Measurements from ENCODE around the gene CHMP2A. TPM values are rescaled to one million over a fixed set of nuclear protein-coding genes. Genes with fewer than 3 reads are reported as not detected.

Gene CHMP2A
- total RNA-seq, 2 experiments from 2014 or later = 72.7 to 101 TPM

DNA sequence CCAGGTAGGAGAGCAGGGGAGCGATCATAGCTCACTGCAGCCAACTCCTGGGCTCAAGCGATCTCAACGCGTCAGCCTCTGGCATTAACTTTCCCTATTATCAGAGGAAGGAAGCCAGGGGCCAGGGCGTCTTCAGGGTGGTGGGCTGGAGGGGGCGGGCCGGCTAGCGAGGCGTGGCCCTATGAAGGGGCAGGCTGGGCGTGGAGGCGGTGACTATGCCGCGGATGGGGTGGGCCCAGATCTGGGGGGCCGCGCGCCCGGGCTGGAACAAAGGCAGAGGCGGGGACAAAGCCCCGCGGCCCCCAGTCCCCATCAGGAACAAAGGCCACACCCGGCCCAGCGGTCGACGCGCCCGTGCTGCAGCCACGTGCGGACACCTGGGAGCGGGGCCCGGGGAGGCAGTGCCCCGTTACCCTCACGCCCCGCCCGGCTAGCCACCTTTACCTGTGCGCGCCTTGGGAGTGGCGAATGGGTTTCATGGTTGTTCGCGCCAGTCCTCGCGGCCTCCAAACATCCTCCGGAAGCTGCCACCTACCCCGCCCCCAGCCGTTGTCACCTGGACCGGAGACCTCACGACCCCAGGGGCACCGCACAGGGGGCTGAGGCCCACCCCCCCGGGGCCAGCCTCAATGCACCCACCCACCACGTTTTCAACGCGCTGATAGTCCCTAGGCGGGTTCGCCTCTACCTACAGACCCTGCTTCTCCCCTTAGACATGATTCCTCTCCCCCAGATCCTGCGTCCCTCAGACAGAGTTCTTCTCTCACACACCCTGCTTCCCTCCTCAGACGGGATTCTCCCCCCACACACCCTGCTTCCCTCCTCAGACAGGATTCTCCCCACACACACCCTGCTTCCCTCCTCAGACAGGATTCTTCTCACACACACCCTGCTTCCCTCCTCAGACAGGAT is 16.4 kb downstream of the CHMP2A start:
- CTCF ChIA-PET (ENCODE audit: unreplicated experiment) = no interaction called here
- no peaks in the 10 kb centered on the region for H3K36me3 ChIP-seq (ENCODE audit: insufficient read depth, low read length)
- peak overlapping the region; percentile 55; the same call in 1 of the 2 replicates for H2AFZ ChIP-seq (ENCODE audit: low read length)
- peak overlapping the region; percentile 44 for H3K4me2 ChIP-seq (ENCODE audit: low read length)
- POLR2A ChIA-PET = no interaction called here
- no peaks in the 10 kb centered on the region for H4K20me1 ChIP-seq (ENCODE audit: insufficient read depth, low read length)
- no peaks in the 10 kb centered on the region for H3K9me3 ChIP-seq (ENCODE audit: low read length)
- no TSS peak for BruUV-seq (replicated peaks)
- DNase-seq (ENCODE audit: low spot score) = no peak
- no peaks in the 10 kb centered on the region for H3K9me2 ChIP-seq (ENCODE audit: insufficient read depth, low read length)
- H3K79me2 ChIP-seq (ENCODE audit: insufficient read depth, low read depth, low read length) = no peaks in the 10 kb centered on the region
- H3K4me3 ChIP-seq (ENCODE audit: low read depth, low read length, poor library complexity, severe bottlenecking) = peak overlapping the region; percentile 36
- H3K4me1 ChIP-seq (ENCODE audit: insufficient read depth, low read length, poor library complexity, severe bottlenecking) = peaks cover 13% of the 10 kb centered on the region
- intact Hi-C loops (cut with micrococcal nuclease; ENCODE audit: unreplicated experiment) = no loop called here
- no peak for TF ChIP-seq EZH2phosphoT487 (IDR thresholded peaks at IDR 0.05; ENCODE audit: borderline replicate concordance, low read depth, low read length)
- TF ChIP-seq, protein P1, sequence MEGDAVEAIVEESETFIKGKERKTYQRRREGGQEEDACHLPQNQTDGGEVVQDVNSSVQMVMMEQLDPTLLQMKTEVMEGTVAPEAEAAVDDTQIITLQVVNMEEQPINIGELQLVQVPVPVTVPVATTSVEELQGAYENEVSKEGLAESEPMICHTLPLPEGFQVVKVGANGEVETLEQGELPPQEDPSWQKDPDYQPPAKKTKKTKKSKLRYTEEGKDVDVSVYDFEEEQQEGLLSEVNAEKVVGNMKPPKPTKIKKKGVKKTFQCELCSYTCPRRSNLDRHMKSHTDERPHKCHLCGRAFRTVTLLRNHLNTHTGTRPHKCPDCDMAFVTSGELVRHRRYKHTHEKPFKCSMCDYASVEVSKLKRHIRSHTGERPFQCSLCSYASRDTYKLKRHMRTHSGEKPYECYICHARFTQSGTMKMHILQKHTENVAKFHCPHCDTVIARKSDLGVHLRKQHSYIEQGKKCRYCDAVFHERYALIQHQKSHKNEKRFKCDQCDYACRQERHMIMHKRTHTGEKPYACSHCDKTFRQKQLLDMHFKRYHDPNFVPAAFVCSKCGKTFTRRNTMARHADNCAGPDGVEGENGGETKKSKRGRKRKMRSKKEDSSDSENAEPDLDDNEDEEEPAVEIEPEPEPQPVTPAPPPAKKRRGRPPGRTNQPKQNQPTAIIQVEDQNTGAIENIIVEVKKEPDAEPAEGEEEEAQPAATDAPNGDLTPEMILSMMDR (conservative IDR thresholded peaks at IDR 0.05; ENCODE audit: low read length) = no peak
- no peak overlapping the region for H3K27ac ChIP-seq (ENCODE audit: low read depth, low read length, poor library complexity, severe bottlenecking)

DNA sequence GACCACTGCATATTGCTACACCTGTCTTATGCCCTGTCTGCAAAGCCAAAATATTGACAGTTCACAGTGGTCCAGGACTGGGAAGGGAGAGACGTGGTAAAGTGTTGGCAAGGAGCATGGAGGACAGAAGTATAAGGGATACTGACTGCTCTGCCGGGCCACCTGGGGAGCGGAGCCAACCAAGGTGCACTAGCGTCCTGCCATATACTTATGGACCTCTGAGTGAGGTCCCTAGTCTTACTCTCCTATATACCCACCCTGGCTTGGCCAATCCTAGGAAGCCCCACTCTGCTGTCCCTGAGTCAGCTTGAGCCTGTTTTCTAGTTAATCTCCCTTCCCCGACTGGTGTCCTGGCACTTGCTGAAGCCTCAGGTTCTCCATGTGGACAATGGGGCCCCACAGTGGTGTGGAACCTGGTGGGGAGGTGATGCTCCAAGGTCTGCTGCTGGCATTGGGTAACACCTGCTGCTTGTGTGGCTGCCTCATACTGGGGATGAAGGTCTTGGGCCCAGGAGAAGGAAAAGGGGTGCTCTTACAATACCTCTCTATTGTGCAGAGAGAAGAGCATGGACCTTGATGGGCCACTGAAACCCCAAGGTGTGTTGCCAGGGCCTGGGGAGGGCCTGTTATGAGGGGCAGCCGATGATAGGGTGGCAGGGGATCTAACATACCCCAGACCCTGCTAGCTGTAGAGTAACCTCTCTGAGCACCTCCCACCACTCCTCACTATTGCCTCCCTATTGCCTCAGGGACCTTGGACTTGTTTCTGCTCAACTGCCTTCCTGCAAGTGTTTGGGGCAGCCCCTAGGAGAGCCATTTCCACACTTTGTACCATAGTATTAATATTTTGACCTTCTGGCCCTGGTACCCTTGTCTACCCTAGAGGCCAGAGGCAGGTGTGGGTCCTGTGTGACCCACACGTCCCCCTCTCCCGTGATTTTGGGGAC is 17.8 kb downstream of the CHMP2A start:
- Histone ChIP-seq H3K9me3 (ENCODE audit: low read length) (no peaks in the 10 kb centered on the region), H3K36me3 (ENCODE audit: insufficient read depth, low read length) (no peaks in the 10 kb centered on the region), H3K4me1 (ENCODE audit: insufficient read depth, low read length, poor library complexity, severe bottlenecking) (peaks cover 10% of the 10 kb centered on the region), H3K79me2 (ENCODE audit: insufficient read depth, low read depth, low read length) (no peaks in the 10 kb centered on the region), H4K20me1 (ENCODE audit: insufficient read depth, low read length) (no peaks in the 10 kb centered on the region), H3K4me2 (ENCODE audit: low read length) (no peak overlapping the region), H3K27ac (ENCODE audit: low read depth, low read length, poor library complexity, severe bottlenecking) (no peak overlapping the region), H3K9me2 (ENCODE audit: insufficient read depth, low read length) (no peaks in the 10 kb centered on the region), H2AFZ (ENCODE audit: low read length) (no peak overlapping the region; the same call in 1 of the 2 replicates), H3K4me3 (ENCODE audit: low read depth, low read length, poor library complexity, severe bottlenecking) (no peak overlapping the region)
- DNase-seq (ENCODE audit: low spot score) = no peak
- no peak for TF ChIP-seq EZH2phosphoT487 (IDR thresholded peaks at IDR 0.05; ENCODE audit: borderline replicate concordance, low read depth, low read length)
- TF ChIP-seq, protein P1 (conservative IDR thresholded peaks at IDR 0.05; ENCODE audit: low read length) = no peak
- intact Hi-C loops (cut with micrococcal nuclease; ENCODE audit: unreplicated experiment) = no loop called here
- CTCF ChIA-PET (ENCODE audit: unreplicated experiment) = no interaction called here
- BruUV-seq (replicated peaks) = no TSS peak
- POLR2A ChIA-PET = no interaction called here

Measured in OCI-LY7 (cell line).